Astrocyte (in vitro differentiated cells and primary cell): ENCODE data around the gene ACTN1. TPM values are rescaled to one million over a fixed set of nuclear protein-coding genes. Genes with fewer than 3 reads are reported as not detected.

Source experiments
- DNase-seq: peaks from one replicate; pipeline ENCODE4 v3.0.0-alpha.2; 2010; ENCODE audit warnings: low read depth
- FAIRE-seq: peaks from 2 replicates; lab custom pipeline; 2011; peaks lifted over from hg19 to GRCh38; lab: Jason Lieb, UNC
- H2AFZ ChIP-seq: 2 replicates; pipeline ENCODE4 v1.6.0; 2012; ENCODE audit warnings: low read depth, low read length, inconsistent platforms
- H3K27ac ChIP-seq: 2 replicates; pipeline ENCODE4 v1.5.1; 2011; ENCODE audit warnings: low read depth, low read length, inconsistent platforms
- H3K27me3 ChIP-seq: 2 replicates; pipeline ENCODE4 v1.6.0; 2011; ENCODE audit warnings: low read length, inconsistent platforms; ENCODE audit not compliant: insufficient read depth
- H3K36me3 ChIP-seq: 2 replicates; pipeline ENCODE4 v1.5.1; 2011; ENCODE audit warnings: low read length, inconsistent platforms; ENCODE audit not compliant: insufficient read depth
- H3K4me1 ChIP-seq: 2 replicates; pipeline ENCODE4 v1.5.1; 2011; ENCODE audit warnings: low read length, inconsistent platforms; ENCODE audit not compliant: insufficient read depth
- H3K4me2 ChIP-seq: 2 replicates; pipeline ENCODE4 v1.6.0; 2012; ENCODE audit warnings: low read length, inconsistent platforms
- H3K4me3 ChIP-seq: 2 replicates; pipeline ENCODE4 v1.5.1; 2011; ENCODE audit warnings: low read depth, mild to moderate bottlenecking, low read length, inconsistent platforms; ENCODE audit not compliant: insufficient read depth
- H3K79me2 ChIP-seq: 2 replicates; pipeline ENCODE4 v1.6.0; 2012; ENCODE audit warnings: mild to moderate bottlenecking, low read length, inconsistent platforms; ENCODE audit not compliant: insufficient read depth
- H3K9ac ChIP-seq: 2 replicates; pipeline ENCODE4 v1.6.0; 2012; ENCODE audit warnings: mild to moderate bottlenecking, low read length, inconsistent platforms
- H3K9me3 ChIP-seq: 2 replicates; pipeline ENCODE4 v1.5.1; 2012; ENCODE audit warnings: low read depth, mild to moderate bottlenecking, low read length, inconsistent platforms; ENCODE audit not compliant: insufficient read depth
- H4K20me1 ChIP-seq: 2 replicates; pipeline ENCODE4 v1.6.0; 2012; ENCODE audit warnings: low read length, inconsistent platforms; ENCODE audit not compliant: insufficient read depth
- H3K27ac Mint-ChIP-seq: one replicate; pipeline ENCODE4 v1.8.0; 2021; ENCODE audit warnings: mild to moderate bottlenecking, mixed read lengths; ENCODE audit not compliant: unreplicated experiment
- H3K27me3 Mint-ChIP-seq: one replicate; pipeline ENCODE4 v1.8.0; 2021; ENCODE audit warnings: low read depth, mixed read lengths; ENCODE audit not compliant: unreplicated experiment
- H3K36me3 Mint-ChIP-seq: one replicate; pipeline ENCODE4 v1.8.0; 2021; ENCODE audit warnings: low read depth, mixed read lengths; ENCODE audit not compliant: unreplicated experiment
- H3K4me1 Mint-ChIP-seq: one replicate; pipeline ENCODE4 v1.8.0; 2021; ENCODE audit warnings: low read depth, mixed read lengths; ENCODE audit not compliant: unreplicated experiment
- H3K4me3 Mint-ChIP-seq: one replicate; pipeline ENCODE4 v1.8.0; 2021; ENCODE audit warnings: mild to moderate bottlenecking, moderate library complexity, mixed read lengths; ENCODE audit not compliant: unreplicated experiment
- H3K9me3 Mint-ChIP-seq: one replicate; pipeline ENCODE4 v1.8.0; 2021; ENCODE audit warnings: mild to moderate bottlenecking, mixed read lengths; ENCODE audit not compliant: unreplicated experiment
- EZH2 ChIP-seq: IDR thresholded peaks from 2 replicates; pipeline ENCODE4 v1.6.1; 2012; ENCODE audit warnings: mild to moderate bottlenecking, low read length, inconsistent platforms; ENCODE audit not compliant: insufficient read depth
- total RNA-seq: library from RNA; stranded (reverse); gene quantifications from 2 replicates; pipeline ENCODE4 v1.2.1, GENCODE V29; 2021
- TF ChIP-seq, protein P1 (sequence below): IDR thresholded peaks from 2 replicates; pipeline ENCODE4 v1.5.1; 2011; ENCODE audit warnings: low read depth, mild to moderate bottlenecking, inconsistent platforms, low read length, moderate library complexity; ENCODE audit not compliant: insufficient read depth

Gene ACTN1
- total RNA-seq, 1 donor from 2014 or later: 1,163 TPM

DNA sequence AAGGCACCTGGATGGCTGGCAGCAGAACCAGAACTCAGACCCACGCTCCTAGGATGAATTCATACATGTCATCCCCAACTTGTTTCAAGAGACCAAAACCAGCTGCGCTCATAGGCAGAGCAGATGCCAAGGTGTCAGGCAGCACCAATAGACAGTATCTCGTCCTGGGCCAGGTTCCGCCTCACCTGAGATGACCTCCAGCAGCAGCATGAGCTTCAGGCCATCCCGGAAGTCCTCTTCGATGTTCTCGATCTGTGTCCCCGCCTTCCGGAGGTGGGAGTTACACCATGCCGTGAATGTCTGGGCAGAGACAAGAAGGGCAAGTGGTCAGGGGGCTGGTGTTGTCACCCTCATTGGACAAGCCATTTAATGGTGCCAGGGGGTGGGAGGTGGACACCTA lies 53.7 kb downstream of the ACTN1 start:
- Histone ChIP-seq H3K4me3 (no peak overlapping the region), H3K27me3 (no peaks in the 10 kb centered on the region), H3K79me2 (peaks cover 100% of the 10 kb centered on the region), H4K20me1 (peaks cover 100% of the 10 kb centered on the region), H3K9ac (peak overlapping the region; percentile 9), H3K9me3 (no peaks in the 10 kb centered on the region), H3K27ac (no peak overlapping the region), H3K4me2 (no peak overlapping the region), H3K4me1 (peaks cover 42% of the 10 kb centered on the region), H3K36me3 (peaks cover 65% of the 10 kb centered on the region), H2AFZ (no peak overlapping the region)
- H3K27me3 Mint-ChIP-seq: no peaks in the 10 kb centered on the region
- H3K36me3 Mint-ChIP-seq: peaks cover 36% of the 10 kb centered on the region
- DNase-seq (no peak), FAIRE-seq (no peak)
- H3K27ac Mint-ChIP-seq: peak overlapping the region; percentile 58
- TF ChIP-seq, protein P1, sequence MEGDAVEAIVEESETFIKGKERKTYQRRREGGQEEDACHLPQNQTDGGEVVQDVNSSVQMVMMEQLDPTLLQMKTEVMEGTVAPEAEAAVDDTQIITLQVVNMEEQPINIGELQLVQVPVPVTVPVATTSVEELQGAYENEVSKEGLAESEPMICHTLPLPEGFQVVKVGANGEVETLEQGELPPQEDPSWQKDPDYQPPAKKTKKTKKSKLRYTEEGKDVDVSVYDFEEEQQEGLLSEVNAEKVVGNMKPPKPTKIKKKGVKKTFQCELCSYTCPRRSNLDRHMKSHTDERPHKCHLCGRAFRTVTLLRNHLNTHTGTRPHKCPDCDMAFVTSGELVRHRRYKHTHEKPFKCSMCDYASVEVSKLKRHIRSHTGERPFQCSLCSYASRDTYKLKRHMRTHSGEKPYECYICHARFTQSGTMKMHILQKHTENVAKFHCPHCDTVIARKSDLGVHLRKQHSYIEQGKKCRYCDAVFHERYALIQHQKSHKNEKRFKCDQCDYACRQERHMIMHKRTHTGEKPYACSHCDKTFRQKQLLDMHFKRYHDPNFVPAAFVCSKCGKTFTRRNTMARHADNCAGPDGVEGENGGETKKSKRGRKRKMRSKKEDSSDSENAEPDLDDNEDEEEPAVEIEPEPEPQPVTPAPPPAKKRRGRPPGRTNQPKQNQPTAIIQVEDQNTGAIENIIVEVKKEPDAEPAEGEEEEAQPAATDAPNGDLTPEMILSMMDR: no peak
- TF ChIP-seq EZH2: no peak
- H3K4me3 Mint-ChIP-seq: no peak overlapping the region
- peaks cover 88% of the 10 kb centered on the region for H3K4me1 Mint-ChIP-seq
- no peaks in the 10 kb centered on the region for H3K9me3 Mint-ChIP-seq

DNA sequence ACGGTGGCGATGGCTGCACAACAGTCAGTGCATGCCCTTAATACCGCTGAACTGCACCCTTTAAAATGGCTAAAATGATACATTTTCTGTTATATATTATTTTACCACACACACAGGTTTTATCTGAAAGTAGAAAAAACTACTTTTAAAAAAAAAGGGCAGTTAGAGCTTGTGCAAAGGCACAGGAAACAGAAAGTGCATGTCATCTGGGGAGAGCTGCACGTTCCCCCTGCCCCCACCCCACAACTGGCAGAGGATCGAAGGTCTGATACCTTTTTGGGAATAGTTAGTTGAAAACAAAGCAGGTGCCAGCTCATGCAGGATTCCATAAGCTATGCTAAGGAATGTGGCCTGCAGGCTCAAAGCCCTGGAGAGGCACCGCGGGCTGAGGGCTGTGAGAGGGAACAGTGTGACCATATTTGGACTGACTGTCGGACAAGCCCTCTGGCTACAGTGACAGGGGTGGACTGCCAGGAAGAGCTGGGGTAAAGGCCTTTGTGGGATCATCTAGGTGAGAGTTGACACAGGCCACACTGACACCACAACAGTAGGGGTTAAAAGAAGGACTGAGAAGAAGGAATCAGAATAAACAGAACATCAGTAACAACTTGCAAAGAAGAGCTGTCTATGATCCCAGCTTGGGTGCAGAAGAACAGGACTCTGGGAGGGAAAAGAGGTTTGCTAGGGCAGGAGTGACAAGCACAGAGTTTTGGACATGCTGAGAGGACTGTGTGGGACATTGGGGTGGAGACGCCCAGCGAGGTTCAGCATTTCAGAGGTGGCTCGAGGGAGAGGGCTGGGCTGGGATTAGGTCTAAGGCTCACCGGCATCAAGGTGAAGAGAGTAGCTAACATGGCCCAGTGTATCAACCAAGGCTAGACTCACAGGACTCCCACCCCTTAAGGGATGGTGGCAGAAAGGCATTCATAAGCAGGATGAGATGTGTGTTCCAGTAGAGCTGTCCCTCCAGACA lies 54.6 kb downstream of the ACTN1 start:
- Mint-ChIP-seq H3K27me3 (no peaks in the 10 kb centered on the region), H3K9me3 (no peaks in the 10 kb centered on the region), H3K4me1 (peaks cover 91% of the 10 kb centered on the region), H3K36me3 (peaks cover 37% of the 10 kb centered on the region), H3K27ac (peak overlapping the region; percentile 98), H3K4me3 (peak overlapping the region; percentile 48)
- H3K4me1 ChIP-seq: peaks cover 37% of the 10 kb centered on the region
- no peak for DNase-seq
- H3K4me2 ChIP-seq: no peak overlapping the region
- H2AFZ ChIP-seq: no peak overlapping the region
- no peak overlapping the region for H3K27ac ChIP-seq
- peak overlapping the region; percentile 12 for H3K9ac ChIP-seq
- H3K79me2 ChIP-seq: peaks cover 100% of the 10 kb centered on the region
- FAIRE-seq: no peak
- no peak overlapping the region for H3K4me3 ChIP-seq
- no peaks in the 10 kb centered on the region for H3K9me3 ChIP-seq
- H3K27me3 ChIP-seq: no peaks in the 10 kb centered on the region
- H4K20me1 ChIP-seq: peaks cover 100% of the 10 kb centered on the region
- peaks cover 71% of the 10 kb centered on the region for H3K36me3 ChIP-seq
- TF ChIP-seq, protein P1: no peak
- TF ChIP-seq EZH2: no peak
